ENCODE results near the gene ANO2.

Gene ANO2

GRCh38 chr12:5518584-5519365, 426.3 kb downstream of the ANO2 start:
- Mint-ChIP-seq H3K27ac (no peak overlapping the region), H3K4me3 (no peak overlapping the region), H3K27me3 (ENCODE audit: low read depth, poor library complexity) (peaks cover 5% of the 10 kb centered on the region), H3K4me1 (peaks cover 44% of the 10 kb centered on the region), H3K9me3 (no peaks in the 10 kb centered on the region), H3K36me3 (ENCODE audit: low read depth) (no peaks in the 10 kb centered on the region)
- no peak for TF ChIP-seq CTCF (IDR thresholded peaks at IDR 0.05)
- no peak for DNase-seq

- no peak for DNase-seq
- Mint-ChIP-seq H3K36me3 (ENCODE audit: low read depth) (no peaks in the 10 kb centered on the region), H3K4me1 (peaks cover 43% of the 10 kb centered on the region), H3K27ac (no peak overlapping the region), H3K9me3 (no peaks in the 10 kb centered on the region), H3K27me3 (ENCODE audit: low read depth, poor library complexity) (peaks cover 7% of the 10 kb centered on the region), H3K4me3 (no peak overlapping the region)
- no peak for TF ChIP-seq CTCF (IDR thresholded peaks at IDR 0.05)
Measured at GRCh38 chr12:5516371-5517241, 428.5 kb downstream of the ANO2 start.

- no peak for DNase-seq
- TF ChIP-seq CTCF (IDR thresholded peaks at IDR 0.05) = no peak
- Mint-ChIP-seq H3K4me1 (peaks cover 51% of the 10 kb centered on the region), H3K4me3 (no peak overlapping the region), H3K9me3 (no peaks in the 10 kb centered on the region), H3K36me3 (ENCODE audit: low read depth) (no peaks in the 10 kb centered on the region), H3K27ac (peak overlapping the region; percentile 1), H3K27me3 (ENCODE audit: low read depth, poor library complexity) (peaks cover 8% of the 10 kb centered on the region)
Measured at GRCh38 chr12:5515458-5515857, 429.6 kb downstream of the ANO2 start.

GRCh38 chr12:5514545-5514944, 430.5 kb downstream of the ANO2 start:
- Mint-ChIP-seq H3K4me1 (peaks cover 55% of the 10 kb centered on the region), H3K36me3 (ENCODE audit: low read depth) (no peaks in the 10 kb centered on the region), H3K9me3 (no peaks in the 10 kb centered on the region), H3K27me3 (ENCODE audit: low read depth, poor library complexity) (peaks cover 3% of the 10 kb centered on the region), H3K4me3 (no peak overlapping the region), H3K27ac (no peak overlapping the region)
- no peak for TF ChIP-seq CTCF (IDR thresholded peaks at IDR 0.05)
- no peak for DNase-seq

- no peak for DNase-seq
- peaks cover 3% of the 10 kb centered on the region for H3K27me3 Mint-ChIP-seq (ENCODE audit: low read depth, poor library complexity)
- no peaks in the 10 kb centered on the region for H3K36me3 Mint-ChIP-seq (ENCODE audit: low read depth)
- H3K4me3 Mint-ChIP-seq = no peak overlapping the region
- H3K9me3 Mint-ChIP-seq = no peaks in the 10 kb centered on the region
- peaks cover 53% of the 10 kb centered on the region for H3K4me1 Mint-ChIP-seq
- TF ChIP-seq CTCF (IDR thresholded peaks at IDR 0.05) = no peak
- H3K27ac Mint-ChIP-seq = no peak overlapping the region
Measured at GRCh38 chr12:5514016-5514415, 431.0 kb downstream of the ANO2 start.
